Liver (tissue), 9 donors: ENCODE data around the gene SRP19. TPM values are rescaled to one million over a fixed set of nuclear protein-coding genes. Genes with fewer than 3 reads are reported as not detected.

Source experiments
- DNase-seq: peaks from one replicate; pipeline ENCODE4 v3.0.0-alpha.2; 2017; ENCODE audit warnings: low spot score
- H3K27ac ChIP-seq, 2 donors: one replicate each; pipeline ENCODE4 v1.7.0; 2013; ENCODE audit warnings: inconsistent platforms in 2 of 2, low read length in 2 of 2, control low read depth in 1 of 2, low read depth in 1 of 2, mild to moderate bottlenecking in 1 of 2
- H3K27me3 ChIP-seq, 4 donors: one replicate each; pipeline versions ENCODE4 v1.6.1 to v1.7.0; 2013; ENCODE audit warnings: low read length in 3 of 4, inconsistent platforms in 1 of 4, mild to moderate bottlenecking in 1 of 4, moderate library complexity in 1 of 4; ENCODE audit not compliant: control insufficient read depth in 4 of 4, insufficient read depth in 4 of 4
- H3K36me3 ChIP-seq, 4 donors: one replicate each; pipeline versions ENCODE4 v1.6.1 to v1.7.0; 2013; ENCODE audit warnings: low read length in 3 of 4, mild to moderate bottlenecking in 3 of 4, low read depth in 1 of 4, moderate library complexity in 1 of 4; ENCODE audit not compliant: control insufficient read depth in 4 of 4, insufficient read depth in 3 of 4
- H3K4me1 ChIP-seq, 4 donors: one replicate each; pipeline versions ENCODE4 v1.6.1 to v1.7.0; 2013; ENCODE audit warnings: low read length in 3 of 4, mild to moderate bottlenecking in 3 of 4, moderate library complexity in 1 of 4; ENCODE audit not compliant: control insufficient read depth in 4 of 4, insufficient read depth in 4 of 4
- H3K4me3 ChIP-seq, 3 donors: one replicate each; pipeline versions ENCODE4 v1.6.1 to v1.7.0; 2013; ENCODE audit warnings: low read length in 3 of 3, control low read depth in 1 of 3, low read depth in 1 of 3, mild to moderate bottlenecking in 1 of 3
- H3K9ac ChIP-seq, 2 donors: one replicate each; pipeline ENCODE4 v1.7.0; 2013; ENCODE audit warnings: low read length in 2 of 2, mild to moderate bottlenecking in 2 of 2, moderate library complexity in 2 of 2, control low read depth in 1 of 2, low read depth in 1 of 2
- H3K9me3 ChIP-seq, 4 donors: one replicate each; pipeline versions ENCODE4 v1.6.1 to v1.7.0; 2013; ENCODE audit warnings: low read length in 3 of 4; ENCODE audit not compliant: control insufficient read depth in 4 of 4
- ATF3 ChIP-seq: IDR thresholded peaks from 2 replicates; pipeline ENCODE4 v1.6.1; 2016; ENCODE audit warnings: antibody characterized with exemption
- CTCF ChIP-seq: fragments of 150-350 bp; IDR thresholded peaks from 2 replicates; pipeline ENCODE4 v1.5.1; 2017; ENCODE audit warnings: improper control_type of control experiment, low read depth, low read length; ENCODE audit not compliant: missing input control
- EGR1 ChIP-seq, 2 donors: IDR thresholded peaks; 2 replicates each; pipeline ENCODE4 v1.6.1; 2016 to 2018; ENCODE audit warnings: antibody characterized with exemption in 2 of 2, low read depth in 2 of 2
- FOXA1 ChIP-seq: IDR thresholded peaks from 2 replicates; pipeline ENCODE4 v1.6.1; 2016; ENCODE audit warnings: antibody characterized with exemption
- FOXA2 ChIP-seq: IDR thresholded peaks from 2 replicates; pipeline ENCODE4 v1.6.1; 2016; ENCODE audit warnings: antibody characterized with exemption
- GABPA ChIP-seq, 2 donors: IDR thresholded peaks in 1 of 2; conservative IDR thresholded peaks in 1 of 2; 2 replicates each; pipeline ENCODE4 v1.6.1; 2016; ENCODE audit warnings: antibody characterized with exemption in 2 of 2, mild to moderate bottlenecking in 1 of 2, moderate library complexity in 1 of 2
- HNF4A ChIP-seq, 2 donors: conservative IDR thresholded peaks; 2 replicates each; pipeline ENCODE4 v1.6.1; 2016; ENCODE audit warnings: antibody characterized with exemption in 2 of 2, mild to moderate bottlenecking in 2 of 2
- HNF4G ChIP-seq: IDR thresholded peaks from 2 replicates; pipeline ENCODE4 v1.6.1; 2016; ENCODE audit warnings: antibody characterized with exemption
- JUND ChIP-seq, 2 donors: IDR thresholded peaks; 2 replicates each; pipeline ENCODE4 v1.6.1; 2016; ENCODE audit warnings: antibody characterized with exemption in 2 of 2
- MAX ChIP-seq: IDR thresholded peaks from 2 replicates; pipeline ENCODE4 v1.6.1; 2016; ENCODE audit warnings: antibody characterized with exemption
- NR2F2 ChIP-seq: IDR thresholded peaks from 2 replicates; pipeline ENCODE4 v1.6.1; 2016; ENCODE audit warnings: antibody characterized with exemption
- RAD21 ChIP-seq, 2 donors: IDR thresholded peaks; 2 replicates each; pipeline ENCODE4 v1.6.1; 2016; ENCODE audit warnings: antibody characterized with exemption in 2 of 2, mild to moderate bottlenecking in 2 of 2
- REST ChIP-seq: IDR thresholded peaks from 2 replicates; pipeline ENCODE4 v1.6.1; 2016; ENCODE audit warnings: antibody characterized with exemption, mild to moderate bottlenecking
- RXRA ChIP-seq, 2 donors: IDR thresholded peaks; 2 replicates each; pipeline ENCODE4 v1.6.1; 2017 to 2018; ENCODE audit warnings: antibody characterized with exemption in 2 of 2, mild to moderate bottlenecking in 1 of 2
- SP1 ChIP-seq: IDR thresholded peaks from 2 replicates; pipeline ENCODE4 v1.6.1; 2018; ENCODE audit warnings: antibody characterized with exemption, mild to moderate bottlenecking
- TAF1 ChIP-seq: conservative IDR thresholded peaks from 2 replicates; pipeline ENCODE4 v1.6.1; 2016; ENCODE audit warnings: antibody characterized with exemption, mild to moderate bottlenecking
- YY1 ChIP-seq: IDR thresholded peaks from 2 replicates; pipeline ENCODE4 v1.6.1; 2016; ENCODE audit warnings: antibody characterized with exemption, mild to moderate bottlenecking
- ZBTB33 ChIP-seq: IDR thresholded peaks from 2 replicates; pipeline ENCODE4 v1.6.1; 2016; ENCODE audit warnings: antibody characterized with exemption
- WGBS: extraction: QIAGEN DNeasy Blood & Tissue Kit; methylation state at CpG from one replicate; pipeline ENCODE4 v1.1.7; 2013; 5-methylcytosine and 5-hydroxymethylcytosine counted together
- polyA plus RNA-seq, 2 donors: library from polyadenylated mRNA; stranded (reverse) in 1 of 2; unstranded in 1 of 2; fragments of 200-250 nt in 1 of 2; fragments of >200 nt in 1 of 2; fragmentation: Nextera tagmentation in 1 of 2; extraction: Ambion mirVana in 1 of 2; gene quantifications; one replicate each; pipeline versions ENCODE4 v1.2.1 to v1.2.3, GENCODE V29; 2013 to 2015
- total RNA-seq, 2 donors: library from RNA; depleted of rRNA; stranded (reverse); fragments of >200 nt; gene quantifications; one replicate each; pipeline ENCODE4 v1.2.3, GENCODE V29; 2014
- donor health status: healthy.
- donor health status: healthy.
- donor health status: healthy.
- donor health status: healthy.
- donor health status: healthy.

SRP19 gene
- total and polyA plus RNA-seq, 4 donors, result 22.0 to 65.5 (median 50.8) TPM

GRCh38 chr5:112854651-112855050 lies 6.4 kb upstream of the SRP19 start:
- H3K27me3 ChIP-seq, result no peaks in the 10 kb centered on the region
- WGBS, result 85% methylated on average over 1 of the region's 1 CpG
- TF ChIP-seq GABPA (IDR thresholded peaks at IDR 0.05 in 1 of 2, conservative IDR thresholded peaks at IDR 0.05 in 1 of 2), result no peak
- TF ChIP-seq RAD21 (IDR thresholded peaks at IDR 0.05), result no peak
- no peak for TF ChIP-seq MAX
- TF ChIP-seq FOXA1, result no peak
- no peak for TF ChIP-seq HNF4G
- no peak for TF ChIP-seq JUND (IDR thresholded peaks at IDR 0.05)
- no peak for TF ChIP-seq ZBTB33
- TF ChIP-seq YY1, result no peak
- TF ChIP-seq TAF1, result no peak
- TF ChIP-seq EGR1 (IDR thresholded peaks at IDR 0.05; ENCODE audit: low read depth in 2 of 2), result no peak
- no peak for TF ChIP-seq RXRA (IDR thresholded peaks at IDR 0.05)
- TF ChIP-seq NR2F2, result no peak
- no peak for TF ChIP-seq ATF3
- TF ChIP-seq HNF4A (conservative IDR thresholded peaks at IDR 0.05), result no peak
- TF ChIP-seq FOXA2, result no peak
- TF ChIP-seq CTCF, result no peak
- TF ChIP-seq REST, result no peak
- no peak for TF ChIP-seq SP1
- no peaks in the 10 kb centered on the region for H3K36me3 ChIP-seq
- no peak overlapping the region for H3K27ac ChIP-seq
- no peaks in the 10 kb centered on the region for H3K4me1 ChIP-seq
- no peak overlapping the region for H3K4me3 ChIP-seq
- H3K9ac ChIP-seq, result no peak overlapping the region
- H3K9me3 ChIP-seq, result no peaks in the 10 kb centered on the region
- no peak for DNase-seq
